GM12878 (cell line): ENCODE measurements around the gene ATAD5. TPM values are rescaled to one million over a fixed set of nuclear protein-coding genes. Genes with fewer than 3 reads are reported as not detected.

Source experiments
- ATAC-seq: fragments of 200-7000 bp; cut with Tn5 transposase; 3 replicates; pipeline ENCODE4 v1.9.1; 2020; ENCODE audit warnings: mild to moderate bottlenecking, moderate library complexity
- BruUV-seq: library from RNA; stranded (reverse); fragments of 400-500 nt; replicated peaks from 2 replicates; lab custom pipeline; 2021; lab: Mats Ljungman, UMichigan
- CTCF ChIA-PET: fragments of 300-600 bp; sonication (Branson Sonifier 250); formaldehyde crosslinking; extraction: SDS; loops from one replicate; lab custom pipeline; 2021; ENCODE audit warnings: inconsistent platforms; lab: Yijun Ruan, JAX
- POLR2A ChIA-PET: fragments of 350-600 bp; formaldehyde crosslinking; extraction: SDS; loops from one replicate; lab custom pipeline; 2021; ENCODE audit warnings: inconsistent platforms; lab: Charles Lee
- RAD21 ChIA-PET: fragments of 300-600 bp; sonication (Branson Sonifier 250); formaldehyde crosslinking; loops from one replicate; lab custom pipeline; 2023; ENCODE audit warnings: antibody characterized with exemption; ENCODE audit not compliant: unreplicated experiment; lab: Charles Lee
- SMC1A ChIA-PET: fragments of 300-600 bp; sonication (Branson Sonifier 250); formaldehyde crosslinking; loops from one replicate; lab custom pipeline; 2023; ENCODE audit not compliant: unreplicated experiment, uncharacterized antibody; lab: Charles Lee
- DNase-seq: peaks from one replicate; pipeline ENCODE4 v3.0.0-alpha.2; 2011; ENCODE audit warnings: low read depth, low spot score
- FAIRE-seq: peaks from 3 replicates; lab custom pipeline; 2011; peaks lifted over from hg19 to GRCh38; lab: Jason Lieb, UNC
- H2AFZ ChIP-seq: 2 replicates; pipeline ENCODE4 v1.6.0; 2011; ENCODE audit warnings: low read depth, low read length, control low read depth; ENCODE audit not compliant: control insufficient read depth
- H3K27ac ChIP-seq: 2 replicates; pipeline ENCODE4 v1.5.1; 2011; ENCODE audit warnings: control low read depth; ENCODE audit not compliant: control insufficient read depth, insufficient read depth
- H3K27me3 ChIP-seq, 2 experiments: replicated peaks in 1 of 2; 2 replicates each; pipeline versions ENCODE4 v1.6.0 to v1.6.1; 2011; ENCODE audit warnings: low read length in 1 of 2; ENCODE audit not compliant: control insufficient read depth in 2 of 2, insufficient read depth in 2 of 2
- H3K36me3 ChIP-seq, 2 experiments: 2 replicates each; pipeline ENCODE4 v1.5.1; 2011; ENCODE audit warnings: low read length in 1 of 2; ENCODE audit not compliant: control insufficient read depth in 2 of 2, insufficient read depth in 2 of 2
- H3K4me1 ChIP-seq: 2 replicates; pipeline ENCODE4 v1.6.1; 2011; ENCODE audit warnings: mild to moderate bottlenecking, low read length, moderate library complexity, mixed read lengths; ENCODE audit not compliant: control insufficient read depth, insufficient read depth
- H3K4me2 ChIP-seq: 2 replicates; pipeline ENCODE4 v1.6.0; 2011; ENCODE audit warnings: control low read depth; ENCODE audit not compliant: control insufficient read depth, insufficient read depth
- H3K4me3 ChIP-seq: fragments of 200-600 bp; sonication (generic); 2 replicates; pipeline ENCODE4 v1.5.1; 2016
- H3K79me2 ChIP-seq: 2 replicates; pipeline ENCODE4 v1.6.0; 2011; ENCODE audit warnings: low read length; ENCODE audit not compliant: control insufficient read depth, insufficient read depth
- H3K9ac ChIP-seq: 2 replicates; pipeline ENCODE4 v1.8.0; 2011; ENCODE audit warnings: low read length, control low read depth, mixed read lengths; ENCODE audit not compliant: control insufficient read depth, insufficient read depth
- H3K9me3 ChIP-seq: replicated peaks from 3 replicates; pipeline ENCODE4 v1.5.1; 2011; ENCODE audit warnings: mild to moderate bottlenecking, low read length; ENCODE audit not compliant: control insufficient read depth, insufficient read depth
- H4K20me1 ChIP-seq: 2 replicates; pipeline ENCODE4 v1.6.0; 2011; ENCODE audit not compliant: control insufficient read depth, insufficient read depth
- CHD4 ChIP-seq: fragments of 200-600 bp; sonication (generic); IDR thresholded peaks from 2 replicates; pipeline ENCODE4 v1.6.1; 2016; ENCODE audit warnings: mild to moderate bottlenecking
- E2F8 ChIP-seq: fragments of 450-650 bp; IDR thresholded peaks from 2 replicates; pipeline ENCODE4 v1.6.1; 2018; ENCODE audit warnings: mild to moderate bottlenecking, low read depth, moderate library complexity; ENCODE audit not compliant: partially characterized antibody
- ETV6 ChIP-seq, 2 experiments: fragments of 450-650 bp in 1 of 2; IDR thresholded peaks in 1 of 2; conservative IDR thresholded peaks in 1 of 2; 2 replicates each; pipeline ENCODE4 v1.6.1; 2014; ENCODE audit warnings: antibody characterized with exemption in 1 of 2, borderline replicate concordance in 1 of 2, low read depth in 1 of 2, mild to moderate bottlenecking in 1 of 2, moderate library complexity in 1 of 2
- HSF1 ChIP-seq: fragments of 150-350 bp; IDR thresholded peaks from 2 replicates; pipeline ENCODE4 v1.6.1; 2014; ENCODE audit warnings: mild to moderate bottlenecking, low read depth, low read length
- MEF2B ChIP-seq: fragments of 450-650 bp; IDR thresholded peaks from 2 replicates; pipeline ENCODE4 v1.6.1; 2018; ENCODE audit warnings: mild to moderate bottlenecking, moderate library complexity; ENCODE audit not compliant: partially characterized antibody, poor library complexity, severe bottlenecking
- PAX8 ChIP-seq: fragments of 450-650 bp; IDR thresholded peaks from 2 replicates; pipeline ENCODE4 v1.6.1; 2017; ENCODE audit warnings: mild to moderate bottlenecking, moderate library complexity
- PRDM15 ChIP-seq: fragments of 450-650 bp; formaldehyde crosslinking; IDR thresholded peaks from 2 replicates; pipeline ENCODE4 v1.4.0; 2020; ENCODE audit warnings: mild to moderate bottlenecking, moderate library complexity
- RBBP5 ChIP-seq: fragments of 200-600 bp; sonication (generic); conservative IDR thresholded peaks from 2 replicates; pipeline ENCODE4 v1.6.1; 2016
- SMAD5 ChIP-seq: IDR thresholded peaks from 2 replicates; pipeline ENCODE4 v1.6.1; 2016; ENCODE audit warnings: antibody characterized with exemption, low read depth
- SUZ12 ChIP-seq: fragments of 200-600 bp; sonication (generic); IDR thresholded peaks from one replicate; pipeline ENCODE4 v1.6.1; 2018; ENCODE audit warnings: antibody characterized with exemption, mild to moderate bottlenecking; ENCODE audit not compliant: unreplicated experiment
- TBL1XR1 ChIP-seq: IDR thresholded peaks from 2 replicates; pipeline ENCODE4 v1.6.1; 2012; ENCODE audit warnings: low read depth, low read length, improper control_type of control experiment
- WGBS: methylation state at CpG from one replicate; pipeline ENCODE4 v1.1.6; 2016; ENCODE audit warnings: low lambda C conversion rate; ENCODE audit not compliant: insufficient replicate concordance, insufficient coverage; ENCODE audit errors: missing lambda C conversion rate; 5-methylcytosine and 5-hydroxymethylcytosine counted together
- in situ Hi-C: fragments of 300-500 bp; cut with MboI; formaldehyde crosslinking; loops from 9 replicates; pipeline ENCODE4 v1.14.3; 2018; ENCODE audit warnings: mixed read lengths
- intact Hi-C: fragments of 100-400 bp; cut with micrococcal nuclease; formaldehyde crosslinking; loops from one replicate; pipeline ENCODE4 v1.14.2; 2022; ENCODE audit not compliant: unreplicated experiment
- polyA plus RNA-seq, 11 experiments: library from polyadenylated mRNA; depleted of rRNA in 4 of 11; unstranded in 6 of 11; stranded (reverse) in 5 of 11; fragments of >200 nt; fragmentation: Nextera tagmentation in 4 of 11; fragmentation: Illumina TruSeq in 1 of 11; extraction: Ambion mirVana in 4 of 11; extraction: Trizol in 1 of 11; gene quantifications; 1 replicate in 1 of 11; 2 replicates in 10 of 11; pipeline versions ENCODE4 v1.2.1 to v1.2.3, GENCODE V29; 2011 to 2016; ENCODE audit warnings: inconsistent platforms in 2 of 11, missing spikeins in 2 of 11, low read depth in 1 of 11
- total RNA-seq, 4 experiments: library from RNA; depleted of rRNA in 3 of 4; stranded (reverse); fragments of >200 nt in 3 of 4; fragmentation: Illumina TruSeq in 1 of 4; extraction: Trizol in 1 of 4; gene quantifications; 2 replicates each; pipeline versions ENCODE4 v1.2.1 to v1.2.3, GENCODE V29; 2013 to 2021

Gene ATAD5
- total and polyA plus RNA-seq, 10 of the 15 experiments (the other 5 are each of a cell fraction or from before 2014, with no cell fraction given) = 3.8 to 19.7 (median 13.2) TPM

- peak; percentile 35 for FAIRE-seq
- no peaks in the 10 kb centered on the region for H3K36me3 ChIP-seq
- peak; percentile 43 for ATAC-seq
- peak overlapping the region; percentile 92 for H3K27ac ChIP-seq
- ChIA-PET POLR2A (interaction anchor here (0.5 to 1.0 kb wide), 3 partner anchors 9 to 51 kb away, joined by 3 to 4 read pairs (median 3); no protein-coding TSS in a partner anchor), RAD21 (interaction anchor here (1.0 kb wide), 1 partner anchor 727 kb away, joined by 3 read pairs; no protein-coding TSS in a partner anchor), SMC1A (interaction anchor here (0.6 to 3.6 kb wide), 3 partner anchors 10 to 1384 kb away, joined by 3 to 14 read pairs (median 7); no protein-coding TSS in a partner anchor), CTCF (interaction anchor here (0.9 to 1.0 kb wide), 2 partner anchors 9 kb away, joined by 4 to 6 read pairs; no protein-coding TSS in a partner anchor)
- TSS peak; percentile 78 for BruUV-seq
- H4K20me1 ChIP-seq = no peaks in the 10 kb centered on the region
- peaks cover 4% of the 10 kb centered on the region; the same call in 1 of the 2 replicates for H3K4me1 ChIP-seq
- H3K9me3 ChIP-seq = no peaks in the 10 kb centered on the region
- peak overlapping the region; percentile 92 for H3K4me2 ChIP-seq
- peak overlapping the region; percentile 98 for H3K4me3 ChIP-seq
- TF ChIP-seq RBBP5 = no peak
- TF ChIP-seq ETV6 (conservative IDR thresholded peaks at IDR 0.05 in 1 of 2, IDR thresholded peaks at IDR 0.05 in 1 of 2; ENCODE audit: borderline replicate concordance in 1 of 2, low read depth in 1 of 2) = no peak
- TF ChIP-seq SUZ12 = no peak
- no peak for TF ChIP-seq E2F8
- no peak for TF ChIP-seq PRDM15
- TF ChIP-seq CHD4 = no peak
- TF ChIP-seq PAX8 = 0 out of 2 replicates have a peak, but pooled peaks have one; percentile 71
- no peak for TF ChIP-seq SMAD5
- TF ChIP-seq MEF2B = peak; percentile 4
- no peak for TF ChIP-seq HSF1
- no peak for TF ChIP-seq TBL1XR1
- 16% methylated on average over 13 of the region's 13 CpGs for WGBS
- H3K79me2 ChIP-seq = peaks cover 35% of the 10 kb centered on the region
- peak overlapping the region; percentile 97 for H3K9ac ChIP-seq
- intact Hi-C loops (no loop called here), in situ Hi-C loops (no loop called here)
- DNase-seq = no peak
- no peaks in the 10 kb centered on the region for H3K27me3 ChIP-seq
- H2AFZ ChIP-seq = peak overlapping the region; percentile 97
Measured at GRCh38 chr17:30831257-30831656, 509 bp upstream of the ATAD5 start.
